Glomerular endothelial cell (primary cell): ENCODE data around the gene CPVL. TPM values are rescaled to one million over a fixed set of nuclear protein-coding genes. Genes with fewer than 3 reads are reported as not detected.

ENCODE experiments used
- DNase-seq: peaks from one replicate; pipeline ENCODE4 v3.0.0-alpha.2; 2011; ENCODE audit warnings: low read depth, low spot score; ENCODE audit errors: extremely low read depth
- total RNA-seq: library from RNA; depleted of rRNA; stranded (reverse); fragments of >200 nt; gene quantifications from 2 replicates; pipeline ENCODE4 v1.2.3, GENCODE V29; 2015

CPVL gene
- total RNA-seq, 1 donor from 2014 or later, result 2.1 TPM

DNA sequence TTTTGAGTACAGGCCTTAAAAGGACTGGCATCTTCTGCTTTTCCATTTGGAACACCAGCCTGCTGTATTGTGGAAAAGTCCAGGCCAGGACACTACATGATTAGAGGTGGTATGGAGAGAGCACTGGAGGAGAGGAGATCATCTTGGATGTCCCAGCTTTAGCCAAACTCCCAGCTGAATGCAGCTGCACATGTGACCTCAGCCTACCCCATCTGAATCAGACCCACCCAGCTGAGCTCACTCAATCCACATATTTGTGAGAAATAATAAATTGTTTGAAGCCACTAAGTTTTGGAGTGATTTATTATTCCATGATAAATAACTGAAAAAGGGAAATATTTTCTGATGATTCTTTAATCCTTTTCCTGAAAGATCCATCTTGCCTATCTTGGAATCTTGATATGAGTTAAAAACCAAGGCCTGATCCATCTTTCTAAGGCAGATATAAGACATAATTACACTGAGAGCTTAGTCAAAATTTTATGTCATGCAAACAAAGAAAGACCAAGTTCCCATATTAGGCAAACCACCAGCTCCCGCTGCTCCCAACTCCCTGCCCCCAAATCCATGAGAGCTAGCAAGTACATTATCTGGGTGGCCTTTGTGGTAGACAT is 133.1 kb downstream of the CPVL start:
- DNase-seq, result no peak

DNA sequence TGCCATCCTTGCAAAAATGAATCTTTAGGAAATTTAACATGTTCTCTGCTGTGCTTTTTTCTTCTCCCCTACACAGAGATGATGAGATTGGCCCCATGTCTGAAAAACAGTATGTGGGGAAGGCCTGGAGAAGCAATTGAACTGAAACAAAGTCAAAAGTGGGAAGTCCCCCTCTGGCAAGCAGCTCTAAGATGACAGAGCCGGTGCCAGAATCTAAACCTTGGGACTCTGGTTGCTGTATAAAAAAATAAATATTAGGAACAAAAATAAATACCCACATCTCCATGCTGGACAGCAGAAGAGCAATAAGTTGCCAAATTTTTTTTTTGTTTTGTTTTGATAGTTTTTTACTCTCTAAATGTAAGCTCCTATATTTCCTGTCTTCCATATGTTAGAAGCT is 136.4 kb downstream of the CPVL start:
- no peak for DNase-seq

DNA sequence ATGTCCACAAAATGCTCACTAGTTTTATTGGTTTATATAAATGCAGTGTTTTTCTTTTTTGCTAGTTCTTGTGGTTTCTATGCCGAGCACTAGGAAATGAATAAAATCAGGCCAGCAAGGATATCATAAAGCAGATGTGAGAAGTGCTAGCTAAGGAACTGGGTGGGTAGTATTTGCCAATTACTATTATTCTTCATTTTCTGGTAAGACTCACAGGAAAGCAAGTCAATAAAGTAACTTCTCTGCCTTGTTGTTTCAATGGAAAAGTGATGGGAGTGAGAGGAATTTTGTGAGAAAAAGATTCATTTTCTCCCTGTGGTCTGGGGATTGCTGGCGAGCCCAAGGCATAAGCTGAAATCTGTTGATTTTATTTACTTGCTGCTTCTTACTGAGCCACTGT is 137.7 kb downstream of the CPVL start:
- no peak for DNase-seq

DNA sequence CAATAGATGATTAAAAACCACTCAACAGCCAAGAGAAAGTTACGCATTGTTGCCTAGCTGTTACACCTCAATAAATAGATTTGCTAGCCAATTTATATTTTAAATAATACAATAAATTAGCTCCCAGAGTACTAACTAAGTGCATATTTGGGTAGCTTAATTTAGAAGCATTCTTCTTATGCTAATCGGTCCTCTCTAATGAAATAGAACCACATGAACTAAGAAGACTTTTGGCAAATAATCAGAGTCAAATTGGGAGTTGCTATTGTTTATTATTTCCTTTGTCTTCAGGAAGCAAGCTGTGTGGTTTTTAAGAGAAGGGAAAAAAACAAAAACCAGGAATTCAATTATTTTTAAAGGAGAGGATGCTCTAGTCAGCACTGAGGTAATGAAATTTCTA is 139.2 kb downstream of the CPVL start:
- no peak for DNase-seq

DNA sequence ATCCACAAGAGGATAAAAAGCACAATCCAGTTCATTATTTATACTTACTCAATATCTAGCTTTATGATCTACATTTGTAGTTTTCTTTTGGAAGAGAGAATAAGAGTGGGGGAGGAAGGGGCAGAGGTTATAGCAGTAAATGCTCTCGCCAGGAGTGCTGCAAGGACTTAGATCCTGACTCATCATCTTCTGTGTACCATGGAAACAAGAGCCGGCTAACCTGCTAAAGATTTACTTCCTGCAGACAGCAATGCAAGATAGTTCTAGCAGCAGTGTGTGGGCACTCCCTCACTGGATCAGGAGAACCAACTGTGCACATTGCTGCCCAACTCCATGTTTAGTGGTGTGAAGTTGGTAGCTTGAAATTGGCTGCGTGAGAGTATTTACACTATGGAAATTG is 140.5 kb downstream of the CPVL start:
- no peak for DNase-seq

DNA sequence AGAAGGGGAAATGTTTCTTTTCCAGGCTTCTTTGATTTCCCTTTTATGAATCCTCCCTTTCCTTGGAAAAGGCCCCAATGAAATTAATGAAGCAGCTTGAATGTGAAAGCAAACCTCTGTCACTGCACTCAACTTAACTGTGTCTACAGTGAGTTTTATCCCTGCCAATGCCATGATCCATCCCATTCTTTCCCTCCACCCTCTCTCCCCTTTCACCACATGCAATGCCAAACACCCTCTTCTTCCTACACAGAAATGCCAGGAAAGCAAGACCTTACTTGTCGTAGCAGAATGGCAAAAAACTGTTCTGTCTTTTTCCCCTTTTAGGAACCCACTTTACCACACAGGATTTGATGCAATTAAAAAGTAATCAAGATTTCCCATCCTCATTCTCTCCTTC is 140.9 kb downstream of the CPVL start:
- no peak for DNase-seq

- no peak for DNase-seq
Observed at GRCh38 chr7:29003703-29004102, 142.6 kb downstream of the CPVL start.

DNA sequence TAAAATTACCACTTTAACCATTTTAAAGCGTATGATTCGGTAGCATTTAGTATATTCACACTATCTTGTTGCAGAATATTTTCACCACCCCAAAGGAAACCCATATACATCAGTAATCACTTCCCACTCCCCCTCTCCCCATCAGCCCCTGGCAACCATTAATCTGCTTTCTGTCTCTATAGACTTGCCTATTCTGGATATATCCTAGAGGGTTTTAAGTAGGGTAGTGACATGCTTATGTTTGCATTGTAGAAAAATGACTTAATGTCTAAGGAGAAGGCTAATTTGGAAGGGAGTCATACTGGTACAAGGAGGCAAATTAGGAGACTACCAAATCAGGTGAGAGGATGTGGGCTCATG is 145.6 kb downstream of the CPVL start:
- no peak for DNase-seq

GRCh38 chr7:28999895-29000716 is 146.2 kb downstream of the CPVL start:
- DNase-seq, result no peak

GRCh38 chr7:28999427-28999826 is 146.9 kb downstream of the CPVL start:
- DNase-seq, result no peak

GRCh38 chr7:28998105-28998504 is 148.2 kb downstream of the CPVL start:
- no peak for DNase-seq

- no peak for DNase-seq
Observed at GRCh38 chr7:28996836-28997235, 149.5 kb downstream of the CPVL start.

GRCh38 chr7:28993371-28993770 is 153.0 kb downstream of the CPVL start:
- DNase-seq, result no peak

DNA sequence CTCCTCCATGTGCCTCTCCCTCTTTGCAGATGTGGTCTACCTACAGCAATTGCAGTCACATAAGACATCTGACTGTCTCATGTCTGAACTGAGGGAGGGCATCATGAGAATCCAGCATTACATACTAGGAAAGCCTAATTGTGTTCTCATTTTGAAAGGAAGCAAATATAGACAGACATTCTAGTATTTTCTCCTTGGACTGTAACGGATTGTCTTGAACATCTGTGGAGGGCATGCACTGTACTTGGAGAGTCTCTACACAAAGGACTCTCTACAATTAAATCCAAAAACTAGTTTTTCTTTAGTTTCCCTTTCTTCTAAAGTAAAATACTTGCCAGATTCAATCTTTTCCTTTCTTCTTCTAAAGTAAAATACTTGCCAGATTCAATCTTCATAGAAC is 153.5 kb downstream of the CPVL start:
- DNase-seq, result no peak

GRCh38 chr7:28990200-28990960 is 156.0 kb downstream of the CPVL start:
- DNase-seq, result no peak

GRCh38 chr7:28989211-28989980 is 156.9 kb downstream of the CPVL start:
- no peak for DNase-seq

GRCh38 chr7:28988810-28989209 is 157.5 kb downstream of the CPVL start:
- no peak for DNase-seq

GRCh38 chr7:28988091-28988490 is 158.2 kb downstream of the CPVL start:
- DNase-seq, result no peak

- DNase-seq, result no peak
Observed at GRCh38 chr7:28986765-28987110, 159.6 kb downstream of the CPVL start.

GRCh38 chr7:28986028-28986764 is 160.1 kb downstream of the CPVL start:
- no peak for DNase-seq

DNA sequence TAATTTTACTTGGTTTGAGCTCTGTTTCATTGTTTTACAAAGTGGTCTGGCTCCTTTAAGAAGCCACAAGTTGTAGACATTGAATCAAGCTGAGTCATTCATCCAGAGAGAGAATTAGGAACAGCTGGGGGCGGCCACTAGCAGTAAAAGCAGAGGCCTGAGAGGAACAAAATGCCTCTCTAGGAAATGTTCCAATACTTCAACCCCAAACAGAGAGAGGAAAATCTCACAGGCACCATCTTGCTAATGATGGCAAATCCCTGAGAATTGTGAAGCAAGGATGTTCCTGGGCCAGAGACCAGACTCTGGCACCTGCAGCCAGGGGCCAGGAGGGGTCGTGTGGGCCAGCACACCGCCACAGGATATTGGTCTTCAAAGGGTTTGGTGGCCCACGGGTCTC is 161.7 kb downstream of the CPVL start:
- no peak for DNase-seq
